GM18517 (cell line): ENCODE measurements around the gene DGCR6.
"Not testable (repeated sequence)": the region's sequence is repeated elsewhere in the genome, so short reads cannot be mapped to it uniquely, and the experiment has no call there.

Experiments
- ATAC-seq: cut with Tn5 transposase; IDR thresholded peaks from one replicate; pipeline ENCODE4 v1.9.1; 2021; ENCODE audit warnings: mild to moderate bottlenecking, moderate library complexity; ENCODE audit not compliant: unreplicated experiment

DGCR6 gene

DNA sequence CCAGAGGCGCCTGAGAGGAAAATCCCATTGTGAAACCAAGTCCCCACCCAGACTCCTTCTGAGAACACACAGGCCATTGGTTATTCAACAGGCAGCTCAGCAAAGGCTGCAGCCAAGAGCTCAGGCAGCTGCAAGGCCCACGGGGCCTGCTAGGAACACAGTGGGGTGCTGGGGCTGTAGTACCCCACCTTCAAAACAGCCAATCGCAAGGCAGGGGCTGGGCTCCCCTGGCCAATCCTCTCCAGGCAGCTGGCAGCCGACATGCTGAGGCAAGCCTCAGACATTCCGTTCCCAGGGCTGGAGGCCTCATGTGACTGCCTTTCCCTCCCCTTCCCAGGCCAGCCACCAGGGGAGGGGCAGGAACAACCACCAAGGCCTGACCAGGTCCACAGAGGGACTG is 23.3 kb downstream of the DGCR6 start:
- ATAC-seq = no peak

DNA sequence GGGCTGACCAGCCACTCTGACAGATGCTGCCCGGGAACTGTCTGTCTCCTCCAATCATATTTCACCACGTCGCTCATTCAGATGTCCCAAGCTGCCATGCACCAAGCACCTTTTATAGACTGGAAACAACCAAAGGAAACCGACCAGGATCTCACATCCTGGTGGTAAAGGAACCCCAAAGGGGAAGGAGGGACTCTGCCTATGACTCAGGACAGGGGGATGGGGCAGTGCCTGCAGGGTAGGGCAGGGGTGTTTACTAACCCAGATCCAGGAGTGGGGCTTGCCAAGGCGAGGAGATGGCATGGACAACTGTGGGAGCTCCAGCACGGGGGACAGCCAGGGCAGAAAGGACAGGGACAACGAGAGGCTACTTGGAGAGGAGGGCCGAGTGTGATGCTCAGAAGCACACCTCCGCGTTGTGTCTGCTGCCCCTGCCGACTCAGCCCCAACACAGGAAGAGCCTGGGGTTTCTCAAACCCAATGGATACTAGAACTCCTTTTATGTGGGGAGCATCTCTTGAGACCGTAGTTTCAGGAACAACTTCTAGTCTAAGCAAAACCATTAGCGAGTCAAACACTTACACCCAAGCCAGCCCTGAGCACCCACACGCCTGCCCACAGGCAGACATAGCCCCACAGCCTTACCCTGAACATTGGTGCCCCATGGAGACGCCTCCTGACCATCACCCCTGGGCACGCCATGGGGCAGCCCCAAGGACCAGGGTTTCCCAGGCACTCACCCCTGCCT is 26.0 kb downstream of the DGCR6 start:
- no peak for ATAC-seq

DNA sequence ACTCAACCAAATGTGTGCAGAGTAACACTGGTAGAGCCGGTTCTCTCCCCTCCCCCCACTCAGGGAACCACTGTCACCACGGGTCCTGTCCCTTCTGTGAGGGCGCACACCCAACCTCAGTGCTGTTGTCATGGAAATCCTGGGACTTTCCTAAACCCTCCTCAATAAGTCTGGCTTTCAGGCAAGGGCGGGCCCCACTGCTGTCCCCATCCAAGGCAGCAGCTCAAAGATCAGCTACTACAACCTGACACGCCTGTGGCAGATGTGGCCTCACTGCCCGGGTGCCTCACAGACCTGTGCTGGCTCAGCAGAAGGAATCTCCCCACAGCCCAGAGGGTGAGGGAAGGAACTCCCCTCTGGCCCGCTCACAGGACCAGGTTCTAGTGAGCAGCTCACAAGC is 27.8 kb downstream of the DGCR6 start:
- no peak for ATAC-seq

DNA sequence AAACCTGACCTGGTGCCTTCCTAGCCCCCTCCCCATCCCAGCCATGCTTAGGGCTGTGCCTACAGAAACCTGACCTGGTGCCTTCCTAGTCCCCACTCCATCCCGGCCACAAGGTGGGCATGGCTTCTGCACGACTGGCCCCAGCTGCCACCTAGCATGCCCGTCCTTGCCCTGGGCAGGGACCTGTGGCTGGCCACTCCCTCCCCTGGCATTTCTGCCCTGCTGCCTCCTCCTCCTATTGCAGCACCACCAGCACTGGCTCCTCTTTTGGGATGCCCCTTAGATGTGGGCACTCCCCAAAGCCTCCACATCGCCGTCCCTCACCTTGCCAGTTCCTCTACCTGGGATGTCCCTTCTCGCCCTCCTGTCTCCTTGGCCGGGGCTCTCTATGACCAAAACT is 28.6 kb downstream of the DGCR6 start:
- not testable (repeated sequence) for ATAC-seq

DNA sequence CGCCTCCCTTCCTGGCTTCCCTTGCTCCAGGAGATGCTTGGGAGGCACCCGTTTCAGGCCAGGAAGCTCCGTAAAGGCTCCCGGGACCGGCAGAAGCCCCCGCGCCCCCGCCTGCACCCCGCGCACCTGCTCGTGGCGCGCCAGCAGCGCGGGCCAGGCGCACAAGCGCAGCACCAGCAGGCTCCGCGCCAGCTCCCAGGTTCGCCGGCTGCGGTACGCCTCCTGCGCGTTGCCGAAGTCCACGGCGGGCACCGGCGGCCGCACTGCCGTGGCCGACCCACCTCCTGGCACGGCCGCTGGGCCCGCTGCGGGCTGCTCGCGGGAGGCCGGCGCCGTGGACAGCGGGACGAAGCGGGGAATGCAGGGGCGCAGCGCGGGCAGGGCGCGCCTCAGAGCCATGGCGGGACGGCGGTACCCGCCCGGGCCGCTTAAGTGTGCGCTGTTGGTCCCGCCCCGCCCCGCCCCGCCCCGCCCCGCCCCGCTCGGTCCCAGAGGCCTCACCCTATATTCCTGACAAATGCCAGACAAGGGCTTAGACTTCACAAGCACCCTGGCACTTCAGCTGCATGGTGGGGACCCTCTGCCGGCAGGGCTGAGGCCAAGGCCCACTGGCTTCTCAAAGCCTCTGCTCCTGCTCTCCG is 29.9 kb downstream of the DGCR6 start, which contains the start of gene PRODH:
PRODH (minus strand) TSS at position 405 of the 641 bp plus-strand sequence; CDS start at position 399, 6 bp downstream.
- ATAC-seq = no peak

DNA sequence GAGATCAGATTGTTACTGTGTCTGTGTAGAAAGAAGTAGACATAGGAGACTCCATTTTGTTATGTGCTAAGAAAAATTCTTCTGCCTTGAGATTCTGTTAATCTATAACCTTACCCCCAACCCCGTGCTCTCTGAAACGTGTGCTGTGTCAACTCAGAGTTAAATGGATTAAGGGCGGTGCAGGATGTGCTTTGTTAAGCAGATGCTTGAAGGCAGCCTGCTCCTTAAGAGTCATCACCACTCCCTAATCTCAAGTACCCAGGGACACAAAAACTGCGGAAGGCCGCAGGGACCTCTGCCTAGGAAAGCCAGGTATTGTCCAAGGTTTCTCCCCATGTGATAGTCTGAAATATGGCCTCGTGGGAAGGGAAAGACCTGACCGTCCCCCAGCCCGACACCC is 32.6 kb downstream of the DGCR6 start:
- ATAC-seq = not testable (repeated sequence)

DNA sequence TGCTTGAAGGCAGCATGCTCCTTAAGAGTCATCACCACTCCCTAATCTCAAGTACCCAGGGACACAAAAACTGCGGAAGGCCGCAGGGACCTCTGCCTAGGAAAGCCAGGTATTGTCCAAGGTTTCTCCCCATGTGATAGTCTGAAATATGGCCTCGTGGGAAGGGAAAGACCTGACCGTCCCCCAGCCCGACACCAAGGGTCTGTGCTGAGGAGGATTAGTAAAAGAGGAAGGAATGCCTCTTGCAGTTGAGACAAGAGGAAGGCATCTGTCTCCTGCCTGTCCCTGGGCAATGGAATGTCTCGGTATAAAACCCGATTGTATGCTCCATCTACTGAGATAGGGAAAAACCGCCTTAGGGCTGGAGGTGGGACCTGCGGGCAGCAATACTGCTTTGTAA is 41.0 kb downstream of the DGCR6 start:
- not testable (repeated sequence) for ATAC-seq

DNA sequence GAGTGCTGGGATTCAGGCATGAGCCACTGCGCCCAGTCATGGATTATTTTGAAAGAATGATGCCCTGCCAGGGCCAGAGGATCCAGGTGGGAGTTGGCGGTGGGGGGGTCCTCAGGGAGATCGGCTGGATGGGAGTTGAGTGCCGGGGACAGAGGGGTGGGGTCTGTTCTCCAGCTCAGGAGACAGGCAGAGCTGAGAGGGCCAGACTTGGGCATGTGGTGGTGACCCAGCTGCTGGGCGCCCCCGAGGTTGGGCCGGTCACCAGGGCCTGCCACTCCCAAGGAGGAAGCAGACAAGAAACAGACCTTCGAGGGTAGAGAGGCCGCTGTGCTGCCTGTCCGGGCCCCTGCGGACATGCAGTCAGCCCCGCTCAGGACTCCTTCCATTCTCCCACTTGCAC is 41.8 kb downstream of the DGCR6 start:
- no peak for ATAC-seq

DNA sequence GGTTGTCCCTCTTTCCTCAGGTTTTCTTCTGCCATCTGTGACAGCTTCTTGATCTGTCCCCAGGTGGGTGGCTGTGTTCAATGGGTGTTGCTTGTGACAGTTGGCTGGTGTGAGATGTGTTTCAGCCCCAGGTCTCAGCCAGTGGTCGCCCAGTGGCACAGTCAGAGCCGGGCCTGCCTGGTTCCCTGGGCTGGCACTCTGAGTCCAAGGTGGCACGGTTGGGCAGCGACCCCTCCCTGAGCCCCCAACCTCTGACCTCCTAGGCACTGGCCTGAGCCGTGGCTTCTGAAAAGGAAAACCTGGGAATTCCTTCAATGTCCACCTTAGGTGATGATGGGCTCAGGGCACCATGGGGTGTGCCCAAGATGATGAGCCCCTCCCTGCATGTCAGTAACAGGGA is 44.0 kb downstream of the DGCR6 start:
- no peak for ATAC-seq

DNA sequence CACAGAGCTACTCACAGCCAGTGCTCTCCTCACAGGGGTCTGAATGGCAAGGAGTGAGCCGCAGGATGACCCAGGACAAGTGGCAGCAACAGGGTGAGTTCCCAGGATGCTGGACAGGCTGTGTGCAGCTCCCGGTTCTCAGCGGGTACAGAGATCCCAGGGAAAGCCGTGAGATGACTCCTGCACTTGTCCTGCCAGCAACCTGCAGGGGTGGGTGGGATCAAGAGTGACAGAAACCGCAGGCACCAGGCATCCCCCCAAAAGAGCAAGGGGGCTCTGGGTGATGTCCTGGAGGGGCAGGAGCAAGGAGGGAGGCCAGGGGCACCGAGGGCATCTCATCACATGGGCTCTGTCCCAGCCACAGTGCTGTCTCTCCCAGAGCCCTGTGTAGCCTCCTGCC is 45.9 kb downstream of the DGCR6 start:
- ATAC-seq = no peak

DNA sequence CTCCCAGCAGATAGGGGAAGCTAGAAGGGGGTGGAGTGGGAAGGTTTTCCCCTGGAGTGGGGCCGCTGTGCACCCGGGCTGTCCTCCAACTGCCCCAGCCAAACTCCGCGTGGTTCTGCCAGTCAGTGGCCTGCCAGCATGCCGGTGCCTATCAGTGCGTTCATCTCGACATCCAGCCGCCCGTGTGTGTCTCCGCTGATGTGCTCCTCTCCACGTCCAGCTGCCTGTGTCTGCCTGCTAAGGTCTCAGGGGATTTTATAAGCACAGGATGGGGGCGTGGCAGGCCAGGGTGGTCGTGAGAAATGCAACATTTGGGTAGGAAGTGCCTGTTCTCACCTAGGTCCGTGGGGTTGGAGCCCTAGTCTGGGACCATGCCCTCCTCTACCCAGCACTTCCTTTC is 47.0 kb downstream of the DGCR6 start:
- ATAC-seq = not testable (repeated sequence)

DNA sequence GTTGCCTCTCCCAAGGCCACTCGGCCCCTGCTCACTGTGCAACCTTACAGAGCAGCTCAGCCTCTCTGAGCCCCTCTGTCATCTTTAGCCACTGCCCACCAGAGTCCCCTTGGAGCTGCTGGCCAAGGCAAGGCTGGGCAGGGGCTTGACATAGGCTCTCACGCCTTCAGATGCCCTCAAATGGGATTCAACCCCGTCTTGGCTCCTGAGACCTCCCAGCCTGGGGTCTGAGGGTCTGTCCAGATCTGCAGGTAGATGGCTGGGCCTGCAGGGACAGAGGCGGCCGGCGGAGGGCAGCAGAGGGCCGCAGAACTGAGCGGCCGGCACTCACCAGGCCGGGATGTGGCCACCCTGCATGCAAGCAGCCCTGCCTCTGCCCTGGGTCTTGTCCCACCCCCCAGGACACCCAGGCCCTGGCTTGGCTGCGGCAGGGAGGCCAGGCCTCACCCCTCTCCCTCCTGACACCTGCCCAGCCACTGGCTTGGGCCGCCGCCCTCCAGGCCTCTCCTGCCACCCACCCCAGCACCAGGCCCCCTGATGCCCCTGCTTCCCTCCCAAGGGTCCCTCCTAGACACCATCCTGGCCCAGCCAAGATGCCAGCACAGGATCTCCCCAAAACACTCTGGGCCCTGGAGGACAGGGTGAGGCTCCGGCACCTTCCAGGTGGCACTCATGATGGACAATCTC is 48.3 kb downstream of the DGCR6 start:
- ATAC-seq = not testable (repeated sequence)

DNA sequence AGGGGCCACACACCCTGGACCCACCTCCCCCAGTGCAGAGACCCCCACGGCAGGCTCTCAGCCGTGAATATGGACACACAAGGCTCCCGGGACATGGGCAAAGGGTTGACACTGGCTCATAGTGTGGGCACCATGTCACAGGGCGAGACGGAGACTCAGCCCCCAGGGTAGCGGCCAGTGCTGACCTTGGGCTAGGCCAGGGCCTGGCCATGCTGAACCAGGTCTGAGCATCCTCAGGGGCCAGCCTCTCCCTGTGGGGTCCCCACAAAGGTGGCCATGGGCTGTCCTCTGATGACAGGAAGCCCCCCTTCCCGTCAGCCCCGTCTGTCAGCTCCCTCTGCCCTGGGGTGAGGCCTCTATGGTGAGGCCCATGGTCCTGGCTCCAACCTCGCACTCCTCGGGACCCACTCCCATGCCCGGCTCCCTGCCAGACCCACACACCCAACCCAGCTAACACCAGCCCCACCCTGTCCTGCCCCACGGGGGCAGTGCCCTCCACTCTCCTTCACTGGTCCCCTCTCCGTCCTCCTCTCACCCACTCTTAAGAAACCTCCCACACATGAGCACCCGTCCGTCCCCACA is 49.0 kb downstream of the DGCR6 start:
- ATAC-seq = no peak

DNA sequence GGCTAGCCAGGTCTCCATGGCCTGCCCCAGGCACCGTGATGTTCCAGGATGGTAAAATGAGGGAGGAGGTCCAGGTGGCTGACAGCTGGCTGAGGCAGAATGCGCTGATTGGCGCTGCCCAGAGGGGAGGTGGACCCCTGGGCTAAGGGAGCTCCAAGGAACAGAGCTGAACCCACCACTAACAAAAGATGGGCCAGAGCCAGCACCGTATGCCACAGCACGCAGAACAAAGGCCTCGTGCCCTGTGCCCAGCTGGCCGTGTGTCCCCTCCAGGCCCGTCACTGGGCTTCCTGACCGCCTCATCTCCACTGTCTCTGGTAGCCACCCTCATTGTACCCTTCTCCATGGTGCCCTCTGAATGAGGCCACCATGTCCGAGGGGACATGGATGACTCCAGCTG is 49.6 kb downstream of the DGCR6 start:
- no peak for ATAC-seq

DNA sequence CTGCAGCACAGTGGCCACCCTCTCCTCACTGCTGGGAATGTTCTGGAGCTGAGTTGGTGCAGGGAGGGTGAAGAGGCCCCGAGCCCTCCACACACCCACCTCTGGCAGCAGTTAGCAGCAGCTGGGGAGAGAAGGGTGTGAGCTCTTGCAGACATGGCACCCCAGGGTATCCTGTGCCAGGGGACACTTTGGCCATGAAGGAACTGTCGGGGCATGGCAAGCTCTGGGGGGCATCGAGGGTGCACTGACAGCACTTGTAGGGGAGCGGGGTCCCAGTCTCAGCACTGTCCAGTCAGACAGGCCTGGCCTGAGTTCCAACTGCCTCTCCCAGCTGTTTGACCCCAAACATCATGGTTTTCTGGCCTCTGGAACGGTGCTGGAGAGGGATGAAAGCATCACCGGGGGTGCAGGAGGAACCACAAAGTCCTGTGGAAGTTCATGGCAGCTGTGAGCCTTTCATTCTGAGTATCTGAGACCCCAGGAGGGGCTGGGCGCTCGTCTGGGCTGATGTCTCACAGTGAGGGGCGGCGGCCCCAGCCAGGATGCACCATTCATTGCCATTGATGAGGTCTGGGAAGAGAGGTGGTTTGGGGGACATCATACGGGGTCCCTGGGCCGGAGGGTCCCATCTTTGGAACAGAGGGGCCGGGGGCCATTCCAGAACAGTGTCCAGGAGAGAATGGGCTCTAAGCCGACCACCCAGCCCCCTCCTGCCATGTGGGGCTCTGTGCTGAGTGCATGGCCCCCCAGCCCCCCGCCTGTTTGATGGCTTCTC is 50.2 kb downstream of the DGCR6 start:
- ATAC-seq = not testable (repeated sequence)

DNA sequence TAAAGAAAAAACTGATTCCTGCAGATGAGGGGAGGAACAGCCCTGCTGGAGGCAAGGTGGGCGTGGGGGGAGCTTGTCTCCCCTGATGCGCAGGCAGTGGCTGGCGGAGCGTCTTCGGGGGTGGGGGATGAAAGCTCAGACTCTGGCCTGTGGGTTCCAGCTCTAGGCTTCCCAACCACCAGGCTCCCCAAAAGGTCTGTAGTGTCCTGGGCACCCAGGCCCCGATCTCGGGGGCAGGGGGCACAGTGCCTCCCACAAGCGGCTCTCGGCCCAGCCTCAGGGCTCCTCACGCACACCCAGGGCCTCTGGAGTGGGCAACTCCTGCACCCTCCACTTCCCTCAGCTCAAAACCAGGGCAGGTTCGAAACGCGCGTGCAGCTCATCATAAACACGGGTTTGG is 50.8 kb downstream of the DGCR6 start:
- ATAC-seq = not testable (repeated sequence)

DNA sequence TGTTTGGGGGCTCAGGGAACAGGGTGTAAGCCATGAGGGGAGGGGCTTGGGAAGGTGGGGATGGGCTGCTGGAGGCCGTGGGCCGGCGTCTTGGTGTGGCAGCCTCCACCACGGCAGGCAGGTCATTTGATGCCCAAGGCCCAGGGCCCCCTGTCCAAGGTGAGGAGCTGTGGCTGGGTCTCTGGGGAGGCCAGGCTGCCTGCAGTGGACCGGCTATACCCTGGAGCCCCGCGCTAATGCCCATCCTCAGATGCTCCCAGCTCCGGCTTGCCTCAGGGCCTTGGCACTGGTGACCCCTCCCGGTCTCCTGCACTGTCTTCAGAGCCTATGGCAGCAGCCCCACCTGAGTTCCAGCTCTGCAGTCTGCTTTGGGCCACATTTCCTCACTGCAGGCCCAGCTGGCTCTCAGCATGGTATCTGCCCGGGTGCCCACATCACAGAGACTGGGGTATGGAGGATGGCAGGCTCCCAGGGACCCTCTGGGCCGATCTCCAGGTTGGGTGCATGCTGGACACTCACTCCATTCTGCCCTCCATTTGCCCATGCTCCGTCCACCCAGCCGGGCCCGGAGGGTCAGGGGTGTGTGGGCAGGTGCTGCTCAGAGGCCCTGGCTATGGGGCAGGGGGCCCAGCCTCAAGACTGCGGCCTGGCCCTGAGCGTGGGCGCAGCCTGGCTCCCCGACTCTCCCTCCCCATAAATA is 51.7 kb downstream of the DGCR6 start:
- ATAC-seq = not testable (repeated sequence)

DNA sequence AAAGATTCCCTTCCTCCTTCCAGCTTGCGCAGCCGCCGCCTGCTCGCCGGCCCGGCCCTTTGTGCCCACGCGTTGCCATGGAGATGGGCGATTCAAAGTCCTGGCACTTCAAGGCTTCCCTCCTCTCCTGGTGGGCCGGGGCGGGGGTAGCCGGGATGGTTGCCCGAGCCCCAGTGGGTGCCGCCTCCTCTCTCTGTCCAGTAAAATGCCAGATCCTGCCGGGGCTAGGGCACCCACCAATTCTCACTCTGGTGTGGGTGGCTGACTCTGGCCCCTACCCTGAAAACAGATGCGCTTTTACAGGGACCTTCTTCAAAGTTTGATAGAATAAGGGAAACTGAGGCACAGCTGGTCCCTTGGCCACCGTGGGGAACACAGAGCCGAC is 52.2 kb downstream of the DGCR6 start:
- not testable (repeated sequence) for ATAC-seq

DNA sequence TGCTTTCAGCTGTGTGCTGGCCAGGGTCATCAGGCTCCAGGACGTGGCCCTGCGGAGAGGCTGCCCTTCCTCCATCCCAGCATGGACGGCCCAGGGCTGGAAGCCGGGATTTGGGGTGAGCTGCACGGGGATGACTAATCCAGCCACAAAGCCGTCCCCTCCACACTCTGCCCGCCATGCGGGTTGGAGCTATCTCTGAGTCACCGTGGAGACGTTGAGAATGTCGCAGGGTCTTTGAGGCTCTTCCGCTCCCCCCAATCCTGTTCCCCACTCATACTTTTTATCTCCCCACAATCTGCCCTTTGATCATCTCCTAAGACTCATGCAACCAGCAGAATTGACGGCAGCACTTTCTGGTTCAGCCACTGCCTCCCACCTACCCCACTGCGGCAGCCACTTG is 52.6 kb downstream of the DGCR6 start:
- not testable (repeated sequence) for ATAC-seq

DNA sequence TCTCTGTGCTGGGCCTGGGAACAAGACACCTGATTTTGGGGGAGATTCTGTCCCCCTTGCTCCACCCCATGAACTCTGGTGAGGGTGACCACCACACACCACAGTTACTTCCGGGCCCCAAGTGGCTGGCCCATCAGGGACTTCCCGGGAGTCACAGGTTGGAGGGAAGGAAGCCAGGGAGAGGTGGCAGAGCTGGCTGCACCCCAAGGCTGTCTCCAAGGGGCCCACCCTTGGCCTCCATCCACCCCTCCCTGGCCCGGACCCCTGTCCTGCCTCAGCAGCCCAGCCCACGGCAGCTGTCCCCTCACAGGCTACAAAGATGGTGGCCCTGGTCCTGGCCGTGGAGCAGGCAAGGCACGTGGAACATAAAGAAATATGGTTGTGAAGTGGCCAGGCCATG is 53.1 kb downstream of the DGCR6 start:
- not testable (repeated sequence) for ATAC-seq
